ENCODE measurements around the gene GNG11.

DNA sequence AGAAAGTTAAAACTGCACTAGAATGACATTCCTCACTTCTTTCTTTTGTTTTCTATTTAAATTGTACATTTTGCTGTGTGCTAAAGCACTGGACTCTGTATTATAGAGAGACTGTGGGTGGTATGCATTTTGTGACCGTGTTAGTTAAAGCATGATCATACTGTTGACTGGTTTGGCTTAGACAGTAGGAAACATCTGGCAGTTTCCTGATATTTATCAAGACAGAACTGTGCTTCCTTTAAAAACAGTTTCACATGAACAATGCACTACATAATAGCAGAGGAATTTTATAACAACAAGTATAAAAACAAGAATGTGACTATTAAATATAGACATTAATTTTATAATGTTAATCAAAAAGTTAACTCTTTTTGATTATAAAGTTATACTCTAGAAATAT is 23.1 kb downstream of the GNG11 start:
- TF ChIP-seq POLR2AphosphoS5 (IDR thresholded peaks at IDR 0.05) (no peak), CTCF (IDR thresholded peaks at IDR 0.05) (no peak), EP300 (IDR thresholded peaks at IDR 0.05) (no peak), POLR2A (IDR thresholded peaks at IDR 0.05) (no peak)
